RWPE1 (cell line): ENCODE results near the gene IFT43.

ENCODE experiments used
- CTCF ChIA-PET: fragments of 350-600 bp; sonication (Branson Sonifier 250); formaldehyde crosslinking; extraction: SDS; loops from one replicate; lab custom pipeline; 2021; lab: Yijun Ruan, JAX
- POLR2A ChIA-PET: fragments of 400-600 bp; formaldehyde crosslinking; extraction: SDS; loops from one replicate; lab custom pipeline; 2020; ENCODE audit warnings: antibody characterized with exemption; ENCODE audit not compliant: low non-redundant PET; lab: Yijun Ruan, JAX
- DNase-seq: peaks from one replicate; pipeline ENCODE4 v3.0.0; 2012; ENCODE audit warnings: low spot score
- H3K27ac ChIP-seq: fragments of 450-650 bp; 2 replicates; pipeline ENCODE4 v1.5.1; 2017
- CTCF ChIP-seq: fragments of 450-650 bp; conservative IDR thresholded peaks from 2 replicates; pipeline ENCODE4 v1.5.1; 2017; ENCODE audit warnings: low read depth, mild to moderate bottlenecking

The IFT43 gene

GRCh38 chr14:75985618-75986438 lies at the start of gene IFT43:
IFT43 (plus strand) TSS chr14:75985763; CDS start chr14:75985787, 24 bp downstream.
- CTCF ChIA-PET = interaction anchor here (6.7 kb wide), 1 partner anchor 275 kb away, joined by 65 read pairs; no protein-coding TSS in a partner anchor
- DNase-seq = peak; percentile 77
- POLR2A ChIA-PET = no interaction called here
- TF ChIP-seq CTCF = no peak
- H3K27ac ChIP-seq = peak within 1 kb of the TSS; percentile 73

GRCh38 chr14:75939200-75939599 lies 46.4 kb upstream of the IFT43 start:
- TF ChIP-seq CTCF = no peak
- H3K27ac ChIP-seq = no peak overlapping the region
- DNase-seq = no peak
- ChIA-PET POLR2A (no interaction called here), CTCF (interaction anchor here (0.6 kb wide), 3 partner anchors 24 to 91 kb away, joined by 3 to 4 read pairs (median 3); no protein-coding TSS in a partner anchor)

- H3K27ac ChIP-seq = no peak overlapping the region
- ChIA-PET CTCF (interaction anchor here (0.5 to 0.6 kb wide), 2 partner anchors 42 to 139 kb away, joined by 3 to 11 read pairs; no protein-coding TSS in a partner anchor), POLR2A (no interaction called here)
- TF ChIP-seq CTCF = no peak
- no peak for DNase-seq
Measured at GRCh38 chr14:75941030-75941429, 44.5 kb upstream of the IFT43 start.

GRCh38 chr14:75944607-75945241 lies 40.8 kb upstream of the IFT43 start:
- CTCF ChIA-PET = no interaction called here
- POLR2A ChIA-PET = no interaction called here
- no peak for TF ChIP-seq CTCF
- DNase-seq = no peak
- H3K27ac ChIP-seq = no peak overlapping the region

GRCh38 chr14:75946785-75947184 lies 38.8 kb upstream of the IFT43 start:
- no peak for DNase-seq
- no peak overlapping the region for H3K27ac ChIP-seq
- ChIA-PET POLR2A (no interaction called here), CTCF (interaction anchor here (0.5 to 0.7 kb wide), 3 partner anchors 13 to 864 kb away, joined by 3 to 4 read pairs (median 3); no protein-coding TSS in a partner anchor)
- TF ChIP-seq CTCF = no peak

- DNase-seq = no peak
- ChIA-PET POLR2A (no interaction called here), CTCF (no interaction called here)
- TF ChIP-seq CTCF = no peak
- H3K27ac ChIP-seq = no peak overlapping the region
Measured at GRCh38 chr14:75952489-75952888, 33.1 kb upstream of the IFT43 start.
